ENCODE results near the gene SMIM8.
A peak's percentile ranks its signal among the peaks of the same experiment; 100 is the strongest.

The SMIM8 gene

GRCh38 chr6:87376643-87377042 is 54.3 kb downstream of the SMIM8 start:
- in situ Hi-C loops (cut with HindIII; ENCODE audit: low sequenced_read_pairs): no loop called here
- DNase-seq (ENCODE audit: low read depth, low spot score): no peak
- H3K4me3 ChIP-seq (ENCODE audit: low read depth, low read length): no peak overlapping the region
- no peak for TF ChIP-seq CTCF (IDR thresholded peaks at IDR 0.05; ENCODE audit: low read depth, low read length)

DNA sequence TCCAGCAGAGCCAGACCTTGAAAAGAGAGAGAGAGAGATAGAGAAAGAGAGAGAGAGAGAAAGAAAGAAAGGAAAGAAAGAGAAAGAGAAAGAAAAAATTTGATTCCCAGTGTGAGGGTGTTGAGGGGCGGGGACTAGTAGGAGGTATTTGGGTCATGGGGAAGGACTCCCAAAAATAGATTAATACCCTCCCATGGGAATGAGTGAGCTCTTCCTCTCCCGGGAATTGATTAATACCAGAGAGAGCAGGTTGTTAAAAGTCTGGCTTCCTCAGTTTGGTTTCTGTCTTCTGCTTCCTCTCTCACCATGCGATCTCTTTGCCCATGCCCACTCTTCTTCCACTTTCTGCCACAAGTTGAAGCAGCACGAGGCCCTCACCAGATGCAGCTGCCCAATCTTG is 56.6 kb downstream of the SMIM8 start:
- H3K4me3 ChIP-seq (ENCODE audit: low read depth, low read length): no peak overlapping the region
- in situ Hi-C loops (cut with HindIII; ENCODE audit: low sequenced_read_pairs): no loop called here
- TF ChIP-seq CTCF (IDR thresholded peaks at IDR 0.05; ENCODE audit: low read depth, low read length): no peak
- DNase-seq (ENCODE audit: low read depth, low spot score): no peak

- DNase-seq (ENCODE audit: low read depth, low spot score): no peak
- TF ChIP-seq CTCF (IDR thresholded peaks at IDR 0.05; ENCODE audit: low read depth, low read length): no peak
- H3K4me3 ChIP-seq (ENCODE audit: low read depth, low read length): no peak overlapping the region
- in situ Hi-C loops (cut with HindIII; ENCODE audit: low sequenced_read_pairs): no loop called here
These were observed 60.5 kb downstream of the SMIM8 start for GRCh38 chr6:87382861-87383260.

GRCh38 chr6:87384038-87384437 is 61.6 kb downstream of the SMIM8 start:
- TF ChIP-seq CTCF (IDR thresholded peaks at IDR 0.05; ENCODE audit: low read depth, low read length): no peak
- in situ Hi-C loops (cut with HindIII; ENCODE audit: low sequenced_read_pairs): no loop called here
- DNase-seq (ENCODE audit: low read depth, low spot score): no peak
- H3K4me3 ChIP-seq (ENCODE audit: low read depth, low read length): no peak overlapping the region

DNA sequence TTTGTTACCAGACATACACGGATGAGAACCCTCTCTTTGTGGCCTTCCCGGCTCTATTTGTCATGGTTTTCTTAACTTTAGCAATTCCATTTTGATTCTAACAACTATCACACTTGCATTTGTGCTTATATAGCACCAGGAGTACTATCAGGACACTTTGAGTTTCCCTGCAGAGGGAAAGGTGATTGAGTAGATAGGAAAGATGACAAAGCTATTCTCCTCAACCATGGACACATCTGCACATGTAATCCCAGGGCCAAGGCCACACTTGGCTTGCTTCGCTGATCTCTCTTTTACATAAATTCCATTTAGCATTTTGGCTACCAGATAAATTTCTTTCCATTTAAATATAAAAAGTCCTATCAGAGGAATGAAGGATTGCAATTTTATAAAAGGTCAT is 62.1 kb downstream of the SMIM8 start:
- DNase-seq (ENCODE audit: low read depth, low spot score): no peak
- no peak overlapping the region for H3K4me3 ChIP-seq (ENCODE audit: low read depth, low read length)
- in situ Hi-C loops (cut with HindIII; ENCODE audit: low sequenced_read_pairs): no loop called here
- TF ChIP-seq CTCF (IDR thresholded peaks at IDR 0.05; ENCODE audit: low read depth, low read length): no peak

DNA sequence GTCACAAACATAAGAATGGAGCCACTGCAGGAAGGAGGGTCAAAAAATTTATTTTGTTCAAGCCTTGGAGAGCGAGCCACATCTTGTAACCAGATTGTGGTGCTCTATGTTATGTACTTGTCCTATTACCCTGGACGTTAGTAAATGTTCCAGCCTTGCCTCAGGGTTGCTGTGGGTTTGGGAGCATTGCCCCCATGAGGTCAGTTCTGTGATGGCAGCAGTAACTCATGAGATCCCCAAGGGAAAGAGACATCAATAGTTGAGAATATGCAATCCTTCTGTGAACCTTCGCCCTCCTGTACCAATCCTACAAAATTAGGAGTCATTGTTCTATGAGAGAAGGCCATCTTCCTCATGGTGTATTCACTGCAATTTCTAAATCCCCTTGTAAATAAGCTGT is 68.9 kb downstream of the SMIM8 start:
- in situ Hi-C loops (cut with HindIII; ENCODE audit: low sequenced_read_pairs): no loop called here
- H3K4me3 ChIP-seq (ENCODE audit: low read depth, low read length): no peak overlapping the region
- peak; percentile 14 for DNase-seq (ENCODE audit: low read depth, low spot score)
- TF ChIP-seq CTCF (IDR thresholded peaks at IDR 0.05; ENCODE audit: low read depth, low read length): peak; percentile 48
